GM12892 (cell line): ENCODE results near the gene KIF19.

Source experiments
- DNase-seq: peaks from one replicate; pipeline ENCODE4 v3.0.0; 2011; ENCODE audit not compliant: insufficient read length
- FAIRE-seq: peaks from 2 replicates; lab custom pipeline; 2011; peaks lifted over from hg19 to GRCh38; lab: Jason Lieb, UNC
- POLR2A ChIP-seq: IDR thresholded peaks from 2 replicates; pipeline ENCODE4 v1.6.1; 2011; ENCODE audit warnings: low read depth, low read length, control low read depth
- POLR2AphosphoS5 ChIP-seq: IDR thresholded peaks from 2 replicates; pipeline ENCODE4 v1.6.1; 2011; ENCODE audit warnings: low read depth, low read length, control low read depth
- TAF1 ChIP-seq: IDR thresholded peaks from 2 replicates; pipeline ENCODE4 v1.6.1; 2011; ENCODE audit warnings: low read depth, mild to moderate bottlenecking, control low read depth, low read length, borderline replicate concordance

Gene KIF19

GRCh38 chr17:74332017-74332650 lies 6.1 kb downstream of the KIF19 start:
- FAIRE-seq (peak; percentile 38), DNase-seq (no peak)

GRCh38 chr17:74332763-74333283 lies 6.8 kb downstream of the KIF19 start:
- no peak for TF ChIP-seq POLR2AphosphoS5
- no peak for FAIRE-seq
- no peak for DNase-seq

More at GRCh38 chr17:74332017-74332650, 6.1 kb downstream of the KIF19 start:
- TF ChIP-seq POLR2AphosphoS5 = no peak
- TF ChIP-seq POLR2A = no peak
- no peak for TF ChIP-seq TAF1

GRCh38 chr17:74334393-74335039 lies 8.5 kb downstream of the KIF19 start:
- TF ChIP-seq TAF1 = no peak
- FAIRE-seq = no peak
- no peak for DNase-seq

- no peak for DNase-seq
- no peak for FAIRE-seq
- TF ChIP-seq TAF1 (no peak), POLR2A (no peak), POLR2AphosphoS5 (no peak)
These were observed 9.6 kb downstream of the KIF19 start for GRCh38 chr17:74335529-74336062.

GRCh38 chr17:74336307-74336706 lies 10.3 kb downstream of the KIF19 start:
- FAIRE-seq = no peak
- DNase-seq = no peak
- TF ChIP-seq POLR2A = no peak
- no peak for TF ChIP-seq POLR2AphosphoS5
- TF ChIP-seq TAF1 = no peak

- TF ChIP-seq POLR2AphosphoS5 (no peak), POLR2A (no peak), TAF1 (no peak)
- no peak for FAIRE-seq
- DNase-seq = no peak
These were observed 11.9 kb downstream of the KIF19 start for GRCh38 chr17:74337834-74338500.

- TF ChIP-seq POLR2AphosphoS5 (no peak), POLR2A (no peak), TAF1 (no peak)
- no peak for DNase-seq
- no peak for FAIRE-seq
These were observed 13.6 kb downstream of the KIF19 start for GRCh38 chr17:74339537-74340195.

- FAIRE-seq = no peak
- no peak for DNase-seq
- TF ChIP-seq TAF1 (no peak), POLR2A (no peak), POLR2AphosphoS5 (no peak)
These were observed 14.5 kb downstream of the KIF19 start for GRCh38 chr17:74340470-74341023.

DNA sequence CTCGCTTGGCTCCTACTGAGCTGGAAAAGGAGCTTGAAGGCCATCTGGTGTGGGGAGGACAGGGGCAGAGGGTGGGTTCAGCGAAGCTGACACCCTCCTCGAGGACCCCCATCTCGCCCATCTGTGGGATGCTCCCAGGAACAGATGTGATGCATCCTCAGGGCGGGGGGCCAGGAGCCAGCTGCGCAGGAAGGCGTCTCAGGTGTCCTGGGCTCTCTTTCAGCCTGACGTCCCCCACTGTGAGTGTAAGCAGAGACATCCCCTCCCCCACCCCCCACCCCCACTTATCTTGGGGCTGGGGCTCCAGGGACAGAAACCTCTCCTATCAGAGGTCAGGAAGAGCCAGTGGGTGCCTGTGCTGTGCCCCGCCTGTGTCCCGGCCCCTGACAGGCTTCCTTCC lies 16.2 kb downstream of the KIF19 start:
- no peak for TF ChIP-seq POLR2A
- DNase-seq (no peak), FAIRE-seq (no peak)

DNA sequence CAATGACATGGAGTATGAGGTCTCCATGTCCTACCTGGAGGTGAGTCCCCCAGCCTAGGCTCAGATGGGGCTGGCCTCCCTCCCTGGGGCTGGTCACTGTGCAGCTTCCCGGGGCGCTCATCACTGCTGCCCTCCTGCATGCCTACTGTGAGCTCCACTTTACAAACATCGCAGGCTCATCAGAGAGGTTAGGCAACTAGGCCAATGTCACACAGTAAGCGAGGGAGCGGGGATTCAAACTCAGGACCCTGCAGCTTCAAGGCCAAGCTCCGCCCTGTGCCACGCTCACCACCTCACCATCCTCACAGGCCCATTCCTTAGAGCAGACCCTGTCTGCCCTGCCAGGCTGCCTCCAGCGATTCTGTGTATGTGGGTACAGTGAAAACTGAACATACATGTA lies 17.1 kb downstream of the KIF19 start:
- no peak for DNase-seq
- no peak for FAIRE-seq
- no peak for TF ChIP-seq POLR2AphosphoS5
- no peak for TF ChIP-seq POLR2A
- no peak for TF ChIP-seq TAF1

GRCh38 chr17:74343526-74344284 lies 17.7 kb downstream of the KIF19 start:
- DNase-seq (no peak), FAIRE-seq (no peak)
- TF ChIP-seq TAF1 = no peak
- TF ChIP-seq POLR2A = no peak
- no peak for TF ChIP-seq POLR2AphosphoS5
